GM12878 (cell line): ENCODE data around the gene ATP12A. TPM values are rescaled to one million over a fixed set of nuclear protein-coding genes. Genes with fewer than 3 reads are reported as not detected.

Experiments used
- ATAC-seq: fragments of 200-7000 bp; cut with Tn5 transposase; 3 replicates; pipeline ENCODE4 v1.9.1; 2020; ENCODE audit warnings: mild to moderate bottlenecking, moderate library complexity
- BruUV-seq: library from RNA; stranded (reverse); fragments of 400-500 nt; replicated peaks from 2 replicates; lab custom pipeline; 2021; lab: Mats Ljungman, UMichigan
- CTCF ChIA-PET: fragments of 300-600 bp; sonication (Branson Sonifier 250); formaldehyde crosslinking; extraction: SDS; loops from one replicate; lab custom pipeline; 2021; ENCODE audit warnings: inconsistent platforms; lab: Yijun Ruan, JAX
- POLR2A ChIA-PET: fragments of 350-600 bp; formaldehyde crosslinking; extraction: SDS; loops from one replicate; lab custom pipeline; 2021; ENCODE audit warnings: inconsistent platforms; lab: Charles Lee
- RAD21 ChIA-PET: fragments of 300-600 bp; sonication (Branson Sonifier 250); formaldehyde crosslinking; loops from one replicate; lab custom pipeline; 2023; ENCODE audit warnings: antibody characterized with exemption; ENCODE audit not compliant: unreplicated experiment; lab: Charles Lee
- SMC1A ChIA-PET: fragments of 300-600 bp; sonication (Branson Sonifier 250); formaldehyde crosslinking; loops from one replicate; lab custom pipeline; 2023; ENCODE audit not compliant: unreplicated experiment, uncharacterized antibody; lab: Charles Lee
- DNase-seq: peaks from one replicate; pipeline ENCODE4 v3.0.0-alpha.2; 2011; ENCODE audit warnings: low read depth, low spot score
- FAIRE-seq: peaks from 3 replicates; lab custom pipeline; 2011; peaks lifted over from hg19 to GRCh38; lab: Jason Lieb, UNC
- H2AFZ ChIP-seq: 2 replicates; pipeline ENCODE4 v1.6.0; 2011; ENCODE audit warnings: low read depth, low read length, control low read depth; ENCODE audit not compliant: control insufficient read depth
- H3K27ac ChIP-seq: 2 replicates; pipeline ENCODE4 v1.5.1; 2011; ENCODE audit warnings: control low read depth; ENCODE audit not compliant: control insufficient read depth, insufficient read depth
- H3K27me3 ChIP-seq, 2 experiments: replicated peaks in 1 of 2; 2 replicates each; pipeline versions ENCODE4 v1.6.0 to v1.6.1; 2011; ENCODE audit warnings: low read length in 1 of 2; ENCODE audit not compliant: control insufficient read depth in 2 of 2, insufficient read depth in 2 of 2
- H3K36me3 ChIP-seq, 2 experiments: 2 replicates each; pipeline ENCODE4 v1.5.1; 2011; ENCODE audit warnings: low read length in 1 of 2; ENCODE audit not compliant: control insufficient read depth in 2 of 2, insufficient read depth in 2 of 2
- H3K4me1 ChIP-seq: 2 replicates; pipeline ENCODE4 v1.6.1; 2011; ENCODE audit warnings: mild to moderate bottlenecking, low read length, moderate library complexity, mixed read lengths; ENCODE audit not compliant: control insufficient read depth, insufficient read depth
- H3K4me2 ChIP-seq: 2 replicates; pipeline ENCODE4 v1.6.0; 2011; ENCODE audit warnings: control low read depth; ENCODE audit not compliant: control insufficient read depth, insufficient read depth
- H3K4me3 ChIP-seq: fragments of 200-600 bp; sonication (generic); 2 replicates; pipeline ENCODE4 v1.5.1; 2016
- H3K79me2 ChIP-seq: 2 replicates; pipeline ENCODE4 v1.6.0; 2011; ENCODE audit warnings: low read length; ENCODE audit not compliant: control insufficient read depth, insufficient read depth
- H3K9ac ChIP-seq: 2 replicates; pipeline ENCODE4 v1.8.0; 2011; ENCODE audit warnings: low read length, control low read depth, mixed read lengths; ENCODE audit not compliant: control insufficient read depth, insufficient read depth
- H3K9me3 ChIP-seq: replicated peaks from 3 replicates; pipeline ENCODE4 v1.5.1; 2011; ENCODE audit warnings: mild to moderate bottlenecking, low read length; ENCODE audit not compliant: control insufficient read depth, insufficient read depth
- H4K20me1 ChIP-seq: 2 replicates; pipeline ENCODE4 v1.6.0; 2011; ENCODE audit not compliant: control insufficient read depth, insufficient read depth
- CEBPZ ChIP-seq: fragments of 150-350 bp; IDR thresholded peaks from 2 replicates; pipeline ENCODE4 v1.6.1; 2016; ENCODE audit warnings: low read depth, low read length
- IKZF1 ChIP-seq: fragments of 450-650 bp; conservative IDR thresholded peaks from 2 replicates; pipeline ENCODE4 v1.6.1; 2017; ENCODE audit warnings: antibody characterized with exemption, mild to moderate bottlenecking
- IKZF2 ChIP-seq, 2 experiments: fragments of 450-650 bp; IDR thresholded peaks; 2 replicates each; pipeline ENCODE4 v1.6.1; 2017; ENCODE audit warnings: mild to moderate bottlenecking in 2 of 2, moderate library complexity in 2 of 2
- RAD21 ChIP-seq: IDR thresholded peaks from 2 replicates; pipeline ENCODE4 v1.6.1; 2011; ENCODE audit warnings: mild to moderate bottlenecking, low read depth, low read length, moderate library complexity; ENCODE audit not compliant: insufficient read depth
- SIX5 ChIP-seq: IDR thresholded peaks from 2 replicates; pipeline ENCODE4 v1.6.1; 2011; ENCODE audit warnings: mild to moderate bottlenecking, low read depth, low read length, moderate library complexity; ENCODE audit not compliant: severe bottlenecking
- SUZ12 ChIP-seq: fragments of 200-600 bp; sonication (generic); IDR thresholded peaks from one replicate; pipeline ENCODE4 v1.6.1; 2018; ENCODE audit warnings: antibody characterized with exemption, mild to moderate bottlenecking; ENCODE audit not compliant: unreplicated experiment
- USF2 ChIP-seq: IDR thresholded peaks from 2 replicates; pipeline ENCODE4 v1.6.1; 2011; ENCODE audit warnings: low read depth, low read length, improper control_type of control experiment, borderline replicate concordance
- WGBS: methylation state at CpG from one replicate; pipeline ENCODE4 v1.1.6; 2016; ENCODE audit warnings: low lambda C conversion rate; ENCODE audit not compliant: insufficient replicate concordance, insufficient coverage; ENCODE audit errors: missing lambda C conversion rate; 5-methylcytosine and 5-hydroxymethylcytosine counted together
- in situ Hi-C: fragments of 300-500 bp; cut with MboI; formaldehyde crosslinking; loops from 9 replicates; pipeline ENCODE4 v1.14.3; 2018; ENCODE audit warnings: mixed read lengths
- intact Hi-C: fragments of 100-400 bp; cut with micrococcal nuclease; formaldehyde crosslinking; loops from one replicate; pipeline ENCODE4 v1.14.2; 2022; ENCODE audit not compliant: unreplicated experiment
- polyA plus RNA-seq, 11 experiments: library from polyadenylated mRNA; depleted of rRNA in 4 of 11; unstranded in 6 of 11; stranded (reverse) in 5 of 11; fragments of >200 nt; fragmentation: Nextera tagmentation in 4 of 11; fragmentation: Illumina TruSeq in 1 of 11; extraction: Ambion mirVana in 4 of 11; extraction: Trizol in 1 of 11; gene quantifications; 1 replicate in 1 of 11; 2 replicates in 10 of 11; pipeline versions ENCODE4 v1.2.1 to v1.2.3, GENCODE V29; 2011 to 2016; ENCODE audit warnings: inconsistent platforms in 2 of 11, missing spikeins in 2 of 11, low read depth in 1 of 11
- total RNA-seq, 4 experiments: library from RNA; depleted of rRNA in 3 of 4; stranded (reverse); fragments of >200 nt in 3 of 4; fragmentation: Illumina TruSeq in 1 of 4; extraction: Trizol in 1 of 4; gene quantifications; 2 replicates each; pipeline versions ENCODE4 v1.2.1 to v1.2.3, GENCODE V29; 2013 to 2021

The ATP12A gene
- total and polyA plus RNA-seq, 10 of the 15 experiments (the other 5 are each of a cell fraction or from before 2014, with no cell fraction given), result 0.02 to 0.08 (median 0.04) TPM; not detected in 6

GRCh38 chr13:24636776-24637175 is 43.4 kb upstream of the ATP12A start:
- DNase-seq (no peak), FAIRE-seq (no peak)
- no TSS peak for BruUV-seq

More at GRCh38 chr13:24636776-24637175, 43.4 kb upstream of the ATP12A start:
- POLR2A ChIA-PET, result no interaction called here
- no peaks in the 10 kb centered on the region for H4K20me1 ChIP-seq
- ATAC-seq, result no peak
- H3K9me3 ChIP-seq, result no peaks in the 10 kb centered on the region
- H3K4me3 ChIP-seq, result no peak overlapping the region
- peaks cover 4% of the 10 kb centered on the region for H3K4me1 ChIP-seq
- H2AFZ ChIP-seq, result no peak overlapping the region
- intact Hi-C loops (no loop called here), in situ Hi-C loops (no loop called here)
- no peaks in the 10 kb centered on the region for H3K36me3 ChIP-seq
- H3K79me2 ChIP-seq, result no peaks in the 10 kb centered on the region
- no peak overlapping the region for H3K4me2 ChIP-seq
- no peaks in the 10 kb centered on the region for H3K27me3 ChIP-seq
- no peak overlapping the region for H3K9ac ChIP-seq
- TF ChIP-seq IKZF1 (no peak), SIX5 (no peak), SUZ12 (no peak), USF2 (no peak), CEBPZ (no peak), RAD21 (no peak), IKZF2 (IDR thresholded peaks at IDR 0.05) (no peak)
- RAD21 ChIA-PET, result no interaction called here
- WGBS, result 64% methylated on average over 8 of the region's 8 CpGs
- SMC1A ChIA-PET, result no interaction called here
- CTCF ChIA-PET, result no interaction called here
- no peak overlapping the region for H3K27ac ChIP-seq
